Measurements from ENCODE around the gene KRTAP2-4.
A peak's percentile ranks its signal among the peaks of the same experiment; 100 is the strongest.
"Not testable (repeated sequence)": the region's sequence is repeated elsewhere in the genome, so short reads cannot be mapped to it uniquely, and the experiment has no call there.

KRTAP2-4 gene

GRCh38 chr17:41103896-41104295 lies 38.2 kb upstream of the KRTAP2-4 start:
- POLR2A ChIA-PET: interaction anchor here (0.6 kb wide), 1 partner anchor 197 kb away, joined by 3 read pairs; no protein-coding TSS in a partner anchor
- CTCF ChIA-PET: no interaction called here
- DNase-seq: no peak
- Histone ChIP-seq H3K9me3 (ENCODE audit: control extremely low read depth in 1 of 5, control insufficient read depth in 4 of 5, insufficient read depth in 2 of 5, low read depth in 1 of 5, low read length in 4 of 5) (no peaks in the 10 kb centered on the region), H3K27me3 (replicated peaks in 2 of 5; ENCODE audit: control insufficient read depth in 4 of 5, insufficient read depth in 5 of 5, low read length in 4 of 5) (no peaks in the 10 kb centered on the region), H3K36me3 (ENCODE audit: control insufficient read depth in 4 of 4, insufficient read depth in 4 of 4, low read length in 3 of 4) (no peaks in the 10 kb centered on the region), H3K4me1 (ENCODE audit: control extremely low read depth in 1 of 4, control insufficient read depth in 4 of 4, insufficient read depth in 4 of 4, low read length in 3 of 4) (peaks cover 0 to 17% (median 10%) of the 10 kb centered on the region in 4 experiments), H3K4me3 (ENCODE audit: control insufficient read depth in 1 of 7, extremely low read depth in 1 of 7, insufficient read depth in 4 of 7, low read depth in 2 of 7, low read length in 6 of 7) (no peak overlapping the region), H3K27ac (ENCODE audit: insufficient read depth in 1 of 2, low read depth in 1 of 2, low read length in 2 of 2, poor library complexity in 1 of 2, severe bottlenecking in 2 of 2) (no peak overlapping the region)
- no CpG with 5 or more reads among the region's 1 CpG for WGBS (ENCODE audit: insufficient coverage)

GRCh38 chr17:41101586-41102259 lies 36.0 kb upstream of the KRTAP2-4 start, which contains the start of gene KRTAP4-16:
KRTAP4-16 (minus strand) TSS chr17:41102209; CDS start chr17:41102209, 0 bp downstream.
- H3K9me3 ChIP-seq (ENCODE audit: control extremely low read depth in 1 of 5, control insufficient read depth in 4 of 5, insufficient read depth in 2 of 5, low read depth in 1 of 5, low read length in 4 of 5): no peaks in the 10 kb centered on the region
- H3K27ac ChIP-seq (ENCODE audit: insufficient read depth in 1 of 2, low read depth in 1 of 2, low read length in 2 of 2, poor library complexity in 1 of 2, severe bottlenecking in 2 of 2): no peak within 1 kb of the TSS
- peaks cover 0 to 8% (median 3%) of the 10 kb centered on the region in 4 experiments for H3K4me1 ChIP-seq (ENCODE audit: control extremely low read depth in 1 of 4, control insufficient read depth in 4 of 4, insufficient read depth in 4 of 4, low read length in 3 of 4)
- ChIA-PET CTCF (no interaction called here), POLR2A (no interaction called here)
- 96% methylated on average over 8 of the region's 10 CpGs for WGBS (ENCODE audit: insufficient coverage)
- H3K27me3 ChIP-seq (replicated peaks in 2 of 5; ENCODE audit: control insufficient read depth in 4 of 5, insufficient read depth in 5 of 5, low read length in 4 of 5): no peaks in the 10 kb centered on the region
- DNase-seq: no peak
- H3K4me3 ChIP-seq (ENCODE audit: control insufficient read depth in 1 of 7, extremely low read depth in 1 of 7, insufficient read depth in 4 of 7, low read depth in 2 of 7, low read length in 6 of 7): no peak within 1 kb of the TSS
- H3K36me3 ChIP-seq (ENCODE audit: control insufficient read depth in 4 of 4, insufficient read depth in 4 of 4, low read length in 3 of 4): no peaks in the 10 kb centered on the region

- no CpG with 5 or more reads among the region's 7 CpGs for whole genome bisulfite sequencing (ENCODE audit: insufficient coverage)
- H3K27ac ChIP-seq (ENCODE audit: insufficient read depth in 1 of 2, low read depth in 1 of 2, low read length in 2 of 2, poor library complexity in 1 of 2, severe bottlenecking in 2 of 2); H3K27me3 ChIP-seq (replicated peaks in 2 of 5; ENCODE audit: control insufficient read depth in 4 of 5, insufficient read depth in 5 of 5, low read length in 4 of 5); H3K9me3 ChIP-seq (ENCODE audit: control extremely low read depth in 1 of 5, control insufficient read depth in 4 of 5, insufficient read depth in 2 of 5, low read depth in 1 of 5, low read length in 4 of 5); H3K4me3 ChIP-seq (ENCODE audit: control insufficient read depth in 1 of 7, extremely low read depth in 1 of 7, insufficient read depth in 4 of 7, low read depth in 2 of 7, low read length in 6 of 7); POLR2A ChIA-PET; H3K4me1 ChIP-seq (ENCODE audit: control extremely low read depth in 1 of 4, control insufficient read depth in 4 of 4, insufficient read depth in 4 of 4, low read length in 3 of 4); CTCF ChIA-PET; H3K36me3 ChIP-seq (ENCODE audit: control insufficient read depth in 4 of 4, insufficient read depth in 4 of 4, low read length in 3 of 4): not testable (repeated sequence)
- peak in 2 of 3 donors; percentile 41 to 62 for DNase-seq
These were observed 34.2 kb upstream of the KRTAP2-4 start for GRCh38 chr17:41099682-41100480.

- Histone ChIP-seq H3K4me3 (ENCODE audit: control insufficient read depth in 1 of 7, extremely low read depth in 1 of 7, insufficient read depth in 4 of 7, low read depth in 2 of 7, low read length in 6 of 7) (no peak overlapping the region), H3K27me3 (replicated peaks in 2 of 5; ENCODE audit: control insufficient read depth in 4 of 5, insufficient read depth in 5 of 5, low read length in 4 of 5) (no peaks in the 10 kb centered on the region), H3K27ac (ENCODE audit: insufficient read depth in 1 of 2, low read depth in 1 of 2, low read length in 2 of 2, poor library complexity in 1 of 2, severe bottlenecking in 2 of 2) (no peak overlapping the region), H3K9me3 (ENCODE audit: control extremely low read depth in 1 of 5, control insufficient read depth in 4 of 5, insufficient read depth in 2 of 5, low read depth in 1 of 5, low read length in 4 of 5) (peaks cover 0 to 4% (median 3%) of the 10 kb centered on the region in 5 experiments), H3K36me3 (ENCODE audit: control insufficient read depth in 4 of 4, insufficient read depth in 4 of 4, low read length in 3 of 4) (no peaks in the 10 kb centered on the region), H3K4me1 (ENCODE audit: control extremely low read depth in 1 of 4, control insufficient read depth in 4 of 4, insufficient read depth in 4 of 4, low read length in 3 of 4) (peaks cover 0 to 8% (median 3%) of the 10 kb centered on the region in 4 experiments)
- 100% methylated on average over 1 of the region's 6 CpGs for WGBS (ENCODE audit: insufficient coverage)
- DNase-seq: no peak
- ChIA-PET CTCF (no interaction called here), POLR2A (no interaction called here)
These were observed 32.8 kb upstream of the KRTAP2-4 start for GRCh38 chr17:41098481-41098880.

DNA sequence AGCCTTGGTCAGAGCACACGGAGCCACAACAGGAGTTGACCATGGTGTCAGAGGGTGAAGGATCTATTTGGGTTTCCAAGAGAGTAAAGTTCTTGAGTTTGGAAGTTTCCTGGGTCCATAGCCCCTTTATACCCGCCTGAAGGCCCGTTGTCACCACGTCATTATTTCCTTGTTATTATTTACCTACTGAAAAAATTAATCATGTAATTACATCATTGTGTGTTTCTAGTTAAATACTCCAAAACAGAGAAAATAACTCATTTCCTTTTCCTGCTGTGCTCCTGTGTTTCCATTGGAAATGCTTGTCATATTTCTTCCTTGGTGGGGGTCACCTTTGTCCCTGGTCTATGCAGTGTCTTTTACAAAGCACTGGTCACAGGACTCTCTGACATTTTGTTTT lies 32.4 kb upstream of the KRTAP2-4 start, which contains the start of gene KRTAP4-8:
Gene KRTAP4-8, minus strand, starts transcription at position 101 of the 400 bp plus-strand sequence. Its CDS starts 58 bp downstream, at position 43.
- Histone ChIP-seq H3K4me1 (ENCODE audit: control extremely low read depth in 1 of 4, control insufficient read depth in 4 of 4, insufficient read depth in 4 of 4, low read length in 3 of 4) (peaks cover 0 to 8% (median 3%) of the 10 kb centered on the region in 4 experiments), H3K27me3 (replicated peaks in 2 of 5; ENCODE audit: control insufficient read depth in 4 of 5, insufficient read depth in 5 of 5, low read length in 4 of 5) (no peaks in the 10 kb centered on the region), H3K36me3 (ENCODE audit: control insufficient read depth in 4 of 4, insufficient read depth in 4 of 4, low read length in 3 of 4) (no peaks in the 10 kb centered on the region), H3K9me3 (ENCODE audit: control extremely low read depth in 1 of 5, control insufficient read depth in 4 of 5, insufficient read depth in 2 of 5, low read depth in 1 of 5, low read length in 4 of 5) (peaks cover 0 to 4% (median 3%) of the 10 kb centered on the region in 5 experiments), H3K4me3 (ENCODE audit: control insufficient read depth in 1 of 7, extremely low read depth in 1 of 7, insufficient read depth in 4 of 7, low read depth in 2 of 7, low read length in 6 of 7) (no peak within 1 kb of the TSS), H3K27ac (ENCODE audit: insufficient read depth in 1 of 2, low read depth in 1 of 2, low read length in 2 of 2, poor library complexity in 1 of 2, severe bottlenecking in 2 of 2) (no peak within 1 kb of the TSS)
- WGBS (ENCODE audit: insufficient coverage): 100% methylated on average over 1 of the region's 4 CpGs
- POLR2A ChIA-PET: no interaction called here
- CTCF ChIA-PET: no interaction called here
- no peak for DNase-seq

GRCh38 chr17:41096055-41096454 lies 30.4 kb upstream of the KRTAP2-4 start:
- POLR2A ChIA-PET: no interaction called here
- 95% methylated on average over 4 of the region's 7 CpGs for WGBS (ENCODE audit: insufficient coverage)
- H3K4me3 ChIP-seq (ENCODE audit: control insufficient read depth in 1 of 7, extremely low read depth in 1 of 7, insufficient read depth in 4 of 7, low read depth in 2 of 7, low read length in 6 of 7): no peak overlapping the region
- CTCF ChIA-PET: no interaction called here
- no peaks in the 10 kb centered on the region for H3K27me3 ChIP-seq (replicated peaks in 2 of 5; ENCODE audit: control insufficient read depth in 4 of 5, insufficient read depth in 5 of 5, low read length in 4 of 5)
- H3K4me1 ChIP-seq (ENCODE audit: control extremely low read depth in 1 of 4, control insufficient read depth in 4 of 4, insufficient read depth in 4 of 4, low read length in 3 of 4): peaks cover 0 to 8% (median 3%) of the 10 kb centered on the region in 4 experiments
- H3K36me3 ChIP-seq (ENCODE audit: control insufficient read depth in 4 of 4, insufficient read depth in 4 of 4, low read length in 3 of 4): no peaks in the 10 kb centered on the region
- DNase-seq: no peak
- H3K27ac ChIP-seq (ENCODE audit: insufficient read depth in 1 of 2, low read depth in 1 of 2, low read length in 2 of 2, poor library complexity in 1 of 2, severe bottlenecking in 2 of 2): no peak overlapping the region
- H3K9me3 ChIP-seq (ENCODE audit: control extremely low read depth in 1 of 5, control insufficient read depth in 4 of 5, insufficient read depth in 2 of 5, low read depth in 1 of 5, low read length in 4 of 5): peaks cover 0 to 9% (median 3%) of the 10 kb centered on the region in 5 experiments

DNA sequence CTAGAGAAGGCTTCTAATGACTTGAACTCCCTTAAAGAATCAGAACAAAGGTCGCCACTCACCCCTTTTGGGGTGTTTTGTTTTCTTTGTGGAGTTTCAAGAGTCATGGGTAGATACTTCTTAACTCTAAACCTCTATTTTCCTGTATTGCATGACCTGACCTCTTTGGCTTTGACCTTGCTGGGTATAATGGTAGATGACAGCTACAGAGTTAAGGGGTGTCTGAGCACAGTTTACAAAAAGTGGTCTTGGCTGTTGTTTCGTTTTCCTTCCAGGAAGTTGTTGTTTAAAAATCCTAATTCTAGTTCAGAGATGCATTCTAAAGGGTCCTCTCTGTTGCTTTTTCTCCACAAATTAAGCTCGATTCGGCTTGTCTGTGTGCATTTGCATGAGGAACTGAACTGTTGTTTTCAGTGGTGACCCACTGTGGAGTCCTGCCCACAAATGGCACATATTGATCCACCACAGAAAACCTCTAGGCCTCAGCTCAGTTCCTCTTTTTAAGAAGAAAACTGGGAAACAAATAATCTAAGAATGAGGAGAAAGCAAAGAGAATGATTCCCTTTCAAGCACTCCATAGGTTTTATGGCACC lies 23.2 kb upstream of the KRTAP2-4 start:
- DNase-seq; H3K27me3 ChIP-seq (replicated peaks in 2 of 5; ENCODE audit: control insufficient read depth in 4 of 5, insufficient read depth in 5 of 5, low read length in 4 of 5); H3K27ac ChIP-seq (ENCODE audit: insufficient read depth in 1 of 2, low read depth in 1 of 2, low read length in 2 of 2, poor library complexity in 1 of 2, severe bottlenecking in 2 of 2); H3K9me3 ChIP-seq (ENCODE audit: control extremely low read depth in 1 of 5, control insufficient read depth in 4 of 5, insufficient read depth in 2 of 5, low read depth in 1 of 5, low read length in 4 of 5); POLR2A ChIA-PET; H3K4me1 ChIP-seq (ENCODE audit: control extremely low read depth in 1 of 4, control insufficient read depth in 4 of 4, insufficient read depth in 4 of 4, low read length in 3 of 4); H3K36me3 ChIP-seq (ENCODE audit: control insufficient read depth in 4 of 4, insufficient read depth in 4 of 4, low read length in 3 of 4); H3K4me3 ChIP-seq (ENCODE audit: control insufficient read depth in 1 of 7, extremely low read depth in 1 of 7, insufficient read depth in 4 of 7, low read depth in 2 of 7, low read length in 6 of 7); CTCF ChIA-PET: not testable (repeated sequence)
- WGBS (ENCODE audit: insufficient coverage): 0% methylated on average over 1 of the region's 4 CpGs
